Suppressor macrophage (primary cell): ENCODE data around the gene PWWP2B.

Experiments used
- DNase-seq, 4 experiments: peaks; one replicate each; pipeline ENCODE4 v3.0.0-alpha.2; 2020 to 2022

Gene PWWP2B

DNA sequence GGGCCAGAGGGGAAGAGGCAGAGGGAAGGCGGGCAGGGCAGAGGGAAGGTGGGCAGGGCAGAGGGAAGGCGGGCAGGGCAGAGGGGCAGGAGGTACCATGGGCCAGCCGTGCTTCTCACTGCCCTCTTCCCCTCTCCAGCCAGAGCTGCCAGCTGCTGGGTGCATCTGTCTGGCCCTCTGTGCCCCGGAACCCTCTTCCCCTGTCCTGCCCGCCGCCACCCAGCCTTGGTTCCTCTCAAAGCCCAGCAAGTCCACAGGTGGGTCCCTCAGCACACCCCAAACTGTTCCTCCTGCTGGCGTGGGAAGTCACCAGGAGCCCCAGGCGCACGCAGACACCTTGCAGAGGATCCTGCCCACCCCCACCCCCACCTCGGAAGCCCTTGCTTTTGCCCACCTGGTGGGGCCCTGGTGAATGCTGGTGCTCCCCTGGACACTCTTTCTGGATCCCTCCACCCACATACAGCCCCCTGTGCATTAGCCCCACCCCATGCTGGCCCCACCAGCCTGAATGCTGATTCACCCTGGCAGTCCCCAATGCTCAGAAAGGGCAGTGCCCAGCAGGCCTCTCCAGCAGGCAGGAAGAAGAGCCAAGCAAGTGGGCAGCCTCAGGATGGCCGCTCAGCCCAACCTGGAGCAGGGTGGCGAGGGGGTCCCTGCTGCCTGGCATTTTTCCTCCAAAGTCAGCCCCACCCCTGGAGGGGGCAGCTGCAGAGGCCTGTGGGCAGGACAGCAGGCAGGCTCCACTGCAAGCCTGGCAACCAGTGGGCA is 1.9 kb upstream of the PWWP2B start:
- no peak for DNase-seq

DNA sequence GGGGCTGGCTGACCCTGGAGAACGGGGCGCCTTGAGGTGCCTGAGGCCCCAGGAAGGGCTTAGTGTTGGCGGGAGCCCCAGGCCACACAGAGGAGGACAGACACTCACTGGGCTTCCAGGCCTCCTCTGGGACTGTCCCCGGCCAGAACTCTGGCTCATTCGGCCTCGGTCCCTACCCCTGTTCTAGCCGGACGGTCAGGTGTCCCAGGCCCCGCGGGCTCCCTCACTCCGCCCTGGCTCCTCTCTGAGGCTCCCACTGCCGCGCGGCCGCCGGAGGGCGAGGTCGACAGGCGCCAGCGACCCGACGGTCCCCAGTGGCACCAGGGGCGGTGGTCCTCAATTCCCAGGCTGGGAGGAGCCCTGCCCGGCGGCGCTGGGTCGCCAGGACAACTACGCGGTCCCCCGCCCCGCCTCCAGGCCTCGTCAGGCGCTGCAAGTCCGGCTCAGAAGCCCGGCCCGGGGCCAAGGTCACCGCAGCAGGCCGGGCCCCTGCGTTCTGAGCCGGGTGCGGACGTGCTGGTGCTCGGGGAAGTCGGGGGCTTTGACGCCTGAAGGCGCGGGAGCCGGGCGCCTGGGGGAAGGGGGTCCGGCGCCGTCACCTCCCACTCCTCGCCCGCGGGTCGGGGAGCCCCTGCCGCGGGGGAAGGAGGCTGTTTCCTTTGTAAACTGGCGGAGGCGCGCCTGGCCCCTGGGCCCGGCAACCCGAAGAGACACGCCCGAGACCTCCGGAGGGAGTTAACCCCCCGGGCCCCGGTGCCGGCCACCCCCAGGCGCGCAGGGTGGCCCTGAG is 1.1 kb upstream of the PWWP2B start:
- DNase-seq = peak; percentile 63 to 85 (median 72)

- peak; percentile 76 to 91 (median 84) for DNase-seq
Observed at GRCh38 chr10:132396494-132397035, 435 bp upstream of the PWWP2B start.

- DNase-seq = peak in 2 of 4 experiments; percentile 46 to 61
Observed at GRCh38 chr10:132397671-132398565, 918 bp downstream of the PWWP2B start.

- no peak for DNase-seq
Observed at GRCh38 chr10:132398566-132398991, 1.6 kb downstream of the PWWP2B start.

DNA sequence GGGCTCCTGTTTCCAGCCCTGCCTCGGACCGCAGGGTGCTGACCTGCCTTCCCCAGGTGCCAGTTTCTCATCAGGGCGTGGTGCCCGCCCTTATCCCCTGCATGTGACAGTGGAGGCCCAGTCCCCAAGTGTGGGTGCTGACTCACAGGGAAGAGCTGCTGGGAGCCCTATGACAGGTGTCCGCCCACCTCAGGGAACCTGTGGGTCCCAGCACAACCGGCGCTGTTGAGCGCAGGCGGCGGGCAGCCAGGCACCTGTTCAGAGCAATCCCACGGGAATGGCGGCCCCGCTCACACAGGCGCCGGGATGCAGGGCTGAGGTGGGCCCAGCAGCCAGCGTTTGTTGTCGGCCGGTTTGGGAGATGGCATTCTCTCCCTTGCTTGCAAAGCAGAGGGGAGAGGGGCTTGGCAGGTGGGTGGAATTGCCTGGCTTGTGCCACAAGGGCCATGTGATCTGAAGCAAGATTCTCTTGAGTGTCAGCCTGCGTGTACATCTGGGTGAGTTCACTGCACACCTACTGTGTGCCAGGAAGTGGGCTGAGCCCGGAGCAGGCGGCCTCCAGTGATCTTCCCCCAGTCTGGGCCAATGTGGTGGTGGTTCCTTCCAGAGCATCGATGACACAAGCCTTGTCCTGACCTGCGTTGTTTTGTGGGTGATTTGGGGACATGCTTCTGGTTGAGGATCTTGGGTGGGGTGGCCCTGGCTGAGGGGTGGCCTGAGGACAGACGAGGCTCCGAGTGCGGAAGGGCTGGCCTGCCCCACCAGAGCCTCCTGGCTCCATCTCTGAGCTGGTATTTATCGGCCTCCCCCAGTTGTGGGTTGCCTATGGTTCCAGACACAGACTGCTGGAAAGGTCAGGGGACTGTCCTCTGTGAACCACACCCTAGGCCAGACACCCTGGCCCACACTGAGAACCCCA is 2.4 kb downstream of the PWWP2B start:
- no peak for DNase-seq

GRCh38 chr10:132400041-132400546 is 3.1 kb downstream of the PWWP2B start:
- DNase-seq = no peak

GRCh38 chr10:132400547-132401151 is 3.6 kb downstream of the PWWP2B start:
- peak in 3 of 4 experiments; percentile 40 to 61 (median 51) for DNase-seq

DNA sequence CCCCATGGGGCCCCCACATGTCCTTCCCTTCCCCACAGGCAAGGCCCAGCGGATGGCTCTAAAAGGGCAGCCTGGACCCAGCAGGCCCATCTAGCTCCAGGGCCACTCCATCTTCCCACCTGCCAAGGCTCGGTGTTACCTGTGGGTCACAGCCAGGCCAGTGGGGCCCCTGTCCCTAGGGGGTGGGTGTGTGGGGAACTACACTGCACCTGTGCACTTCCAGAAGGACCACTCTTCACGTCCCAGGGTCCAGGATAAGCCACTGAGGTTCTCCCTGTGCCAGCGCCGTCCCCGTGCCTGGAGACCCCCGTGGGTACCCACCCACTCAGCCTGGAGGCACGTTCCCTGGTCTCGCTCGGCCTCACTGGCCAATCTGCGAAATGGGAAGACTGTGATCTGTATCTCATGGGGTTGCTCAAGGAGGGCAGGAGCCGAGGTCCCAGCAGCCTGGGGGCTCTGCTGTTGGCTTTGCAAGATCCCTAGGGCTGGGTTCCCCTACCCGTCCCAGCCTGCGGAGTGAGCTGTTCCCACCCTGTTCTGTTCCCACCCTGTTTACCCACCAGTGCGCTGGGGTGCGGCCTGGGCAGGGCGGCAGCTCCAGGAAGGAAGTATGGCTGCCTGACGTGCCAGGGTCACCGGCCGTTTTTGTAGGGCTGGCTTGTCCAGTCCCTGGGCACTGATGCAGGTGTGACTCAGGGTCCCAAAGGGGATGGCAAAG is 4.6 kb downstream of the PWWP2B start:
- DNase-seq = no peak

GRCh38 chr10:132402781-132403241 is 5.8 kb downstream of the PWWP2B start:
- DNase-seq = no peak

DNA sequence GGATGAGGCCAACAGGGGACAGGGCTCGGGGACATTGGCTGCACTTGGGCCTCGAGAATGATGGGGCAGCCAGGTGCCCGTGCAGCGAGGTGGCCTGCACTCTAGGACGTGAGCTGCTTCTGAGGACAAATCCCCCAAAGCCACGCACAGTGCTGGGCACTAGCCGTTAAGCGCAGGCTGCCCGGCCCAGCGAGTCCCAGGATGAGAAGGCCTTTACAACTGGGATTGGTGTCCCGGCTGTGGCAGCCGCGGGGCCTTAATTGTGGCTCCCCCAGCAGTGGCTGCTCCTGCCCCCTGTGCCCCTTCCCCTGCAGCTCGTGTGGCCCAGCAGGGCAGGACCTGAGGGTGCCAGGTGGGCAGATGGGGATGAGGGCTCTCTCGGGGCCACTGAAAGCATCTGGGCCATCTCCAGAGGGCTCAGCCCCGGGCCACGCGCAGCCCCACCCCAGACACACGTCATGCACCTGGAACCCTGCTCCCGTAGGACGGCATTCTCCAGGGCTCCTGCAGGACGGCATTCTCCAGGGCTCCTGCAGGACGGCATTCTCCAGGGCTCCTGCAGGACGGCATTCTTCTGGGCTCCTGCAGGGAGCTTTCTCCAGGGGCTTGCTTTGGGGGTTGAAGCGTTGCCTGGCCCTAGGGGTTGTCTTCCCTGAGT is 6.6 kb downstream of the PWWP2B start:
- DNase-seq = no peak

- DNase-seq = no peak
Observed at GRCh38 chr10:132404169-132404880, 7.3 kb downstream of the PWWP2B start.

DNA sequence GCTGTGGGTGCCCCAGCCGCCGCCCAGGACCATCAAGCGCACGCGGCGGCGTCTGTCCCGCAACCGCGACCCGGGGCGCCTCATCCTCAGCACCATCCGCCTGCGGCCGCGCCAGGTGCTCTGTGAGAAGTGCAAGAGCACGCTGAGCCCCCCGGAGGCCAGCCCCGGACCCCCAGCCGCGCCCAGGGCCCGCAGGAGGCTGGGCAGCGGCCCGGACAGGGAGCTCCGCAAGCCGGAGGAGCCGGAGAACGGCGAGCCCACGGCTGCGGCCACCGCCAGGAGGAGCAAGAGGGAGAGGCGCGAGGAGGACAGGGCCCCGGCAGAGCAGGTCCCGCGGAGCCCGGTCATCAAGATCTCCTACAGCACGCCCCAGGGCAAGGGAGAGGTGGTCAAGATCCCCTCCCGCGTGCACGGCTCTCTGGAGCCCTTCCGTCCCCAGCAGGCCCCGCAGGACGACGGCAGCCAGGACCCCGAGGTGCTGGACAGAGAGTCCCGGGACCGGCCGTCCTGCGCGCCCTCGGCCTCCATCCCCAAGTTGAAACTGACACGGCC is 8.0 kb downstream of the PWWP2B start:
- no peak for DNase-seq

GRCh38 chr10:132405463-132405991 is 8.5 kb downstream of the PWWP2B start:
- no peak for DNase-seq

DNA sequence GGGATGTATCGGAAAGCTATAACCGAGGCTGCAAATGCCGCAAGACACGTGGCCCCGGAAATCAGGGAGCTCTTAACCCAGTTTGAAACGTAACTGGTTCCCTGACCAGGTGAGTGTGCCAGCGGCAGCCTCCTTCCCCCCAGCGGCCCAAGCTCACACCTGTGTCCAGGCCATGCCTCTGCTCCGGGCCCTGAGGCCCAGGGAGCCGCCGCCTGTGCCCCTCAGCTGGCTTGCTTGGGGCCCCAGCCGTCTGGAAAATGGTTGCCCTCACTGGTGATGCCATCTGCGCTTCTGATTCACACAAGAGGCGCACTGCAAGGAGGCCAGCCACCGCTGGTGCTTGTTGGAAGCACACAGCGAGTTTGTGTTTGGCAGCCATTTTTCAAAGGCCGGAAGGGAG is 9.2 kb downstream of the PWWP2B start:
- no peak for DNase-seq

DNA sequence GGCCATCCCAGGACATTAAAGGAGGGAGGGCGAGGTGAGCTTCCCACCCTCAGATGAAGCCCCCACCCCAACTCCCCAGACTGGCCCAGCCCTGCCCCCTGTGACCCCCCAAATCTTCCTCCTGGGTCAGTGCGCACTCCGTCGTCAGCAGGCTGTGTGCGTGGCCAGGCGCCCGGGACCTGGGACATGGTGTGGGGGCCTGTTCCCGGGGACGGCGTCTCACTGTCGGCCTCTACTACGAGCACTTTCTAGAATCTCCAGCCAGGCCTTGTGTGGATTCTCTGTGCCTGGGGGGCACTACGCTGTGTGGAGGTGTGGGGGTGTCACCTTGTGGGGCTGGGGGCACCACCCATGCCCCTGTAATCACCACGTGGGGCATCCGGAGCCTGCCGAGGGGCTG is 9.8 kb downstream of the PWWP2B start:
- DNase-seq = no peak

DNA sequence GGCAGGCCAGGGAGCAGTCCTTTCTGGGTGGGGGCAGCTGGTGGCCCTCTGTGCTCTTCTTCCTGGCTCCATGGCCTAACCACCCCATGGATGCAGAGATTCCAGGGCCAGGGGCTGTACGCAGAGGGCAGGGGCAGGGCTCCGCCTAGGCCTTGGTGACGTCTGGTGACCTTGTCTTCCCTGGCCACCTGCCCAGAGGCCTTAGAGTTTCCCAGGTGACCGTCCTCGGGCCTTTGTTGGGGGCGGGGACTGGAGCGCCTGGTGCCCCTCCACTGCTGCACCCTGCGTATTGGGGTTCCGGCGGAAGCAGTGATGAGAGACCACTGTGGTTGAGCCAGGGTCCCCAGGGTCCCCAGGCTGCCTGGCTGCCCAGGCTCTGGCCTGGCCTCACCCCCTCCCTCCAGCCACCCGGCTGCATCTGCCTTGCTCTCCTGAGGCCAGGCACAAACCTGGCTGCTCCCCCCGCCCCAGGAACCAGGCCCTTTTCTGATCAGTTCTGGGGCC is 10.3 kb downstream of the PWWP2B start:
- no peak for DNase-seq

GRCh38 chr10:132407846-132408278 is 10.9 kb downstream of the PWWP2B start:
- peak; percentile 62 to 79 (median 74) for DNase-seq
